Midbrain (tissue), 1 donor: ENCODE data around the gene MYOM1.

Experiments used
- DNase-seq: peaks from one replicate; lab custom pipeline; 2025; lab: John Stamatoyannopoulos, UW

The MYOM1 gene

GRCh38 chr18:3219631-3220335 is at the start of gene MYOM1:
MYOM1 (minus strand) TSS chr18:3219968; CDS start chr18:3215223, 4,745 bp downstream.
- DNase-seq: peak; percentile 29

- DNase-seq: no peak
Observed at GRCh38 chr18:3269241-3269913, 49.6 kb upstream of the MYOM1 start.

GRCh38 chr18:3268306-3268705 is 48.5 kb upstream of the MYOM1 start:
- no peak for DNase-seq

- no peak for DNase-seq
Observed at GRCh38 chr18:3266062-3266608, 46.4 kb upstream of the MYOM1 start.

- no peak for DNase-seq
Observed at GRCh38 chr18:3265564-3266033, 45.8 kb upstream of the MYOM1 start.

- DNase-seq: no peak
Observed at GRCh38 chr18:3264362-3264761, 44.6 kb upstream of the MYOM1 start.

GRCh38 chr18:3263132-3263700 is 43.4 kb upstream of the MYOM1 start:
- no peak for DNase-seq

- no peak for DNase-seq
Observed at GRCh38 chr18:3262234-3263131, 42.7 kb upstream of the MYOM1 start.

- DNase-seq: peak; percentile 80
Observed at GRCh38 chr18:3261373-3262233, 41.8 kb upstream of the MYOM1 start, which contains the start of gene MYL12B. MYL12B (plus strand) TSS chr18:3262133; CDS start chr18:3272899, 10,766 bp downstream.

- no peak for DNase-seq
Observed at GRCh38 chr18:3260995-3261372, 41.2 kb upstream of the MYOM1 start.

- no peak for DNase-seq
Observed at GRCh38 chr18:3257627-3258120, 37.9 kb upstream of the MYOM1 start.

GRCh38 chr18:3256693-3257626 is 37.2 kb upstream of the MYOM1 start:
- DNase-seq: no peak

GRCh38 chr18:3255611-3256165 is 35.9 kb upstream of the MYOM1 start:
- DNase-seq: no peak

GRCh38 chr18:3254725-3255124 is 35.0 kb upstream of the MYOM1 start:
- no peak for DNase-seq

- no peak for DNase-seq
Observed at GRCh38 chr18:3252843-3253242, 33.1 kb upstream of the MYOM1 start.

- no peak for DNase-seq
Observed at GRCh38 chr18:3251963-3252277, 32.2 kb upstream of the MYOM1 start.

GRCh38 chr18:3251249-3251962 is 31.6 kb upstream of the MYOM1 start:
- DNase-seq: no peak

- no peak for DNase-seq
Observed at GRCh38 chr18:3250237-3251107, 30.7 kb upstream of the MYOM1 start.
